ENCODE results near the gene EHMT2.
"Not testable (repeated sequence)": the region's sequence is repeated elsewhere in the genome, so short reads cannot be mapped to it uniquely, and the experiment has no call there.

Gene EHMT2

DNA sequence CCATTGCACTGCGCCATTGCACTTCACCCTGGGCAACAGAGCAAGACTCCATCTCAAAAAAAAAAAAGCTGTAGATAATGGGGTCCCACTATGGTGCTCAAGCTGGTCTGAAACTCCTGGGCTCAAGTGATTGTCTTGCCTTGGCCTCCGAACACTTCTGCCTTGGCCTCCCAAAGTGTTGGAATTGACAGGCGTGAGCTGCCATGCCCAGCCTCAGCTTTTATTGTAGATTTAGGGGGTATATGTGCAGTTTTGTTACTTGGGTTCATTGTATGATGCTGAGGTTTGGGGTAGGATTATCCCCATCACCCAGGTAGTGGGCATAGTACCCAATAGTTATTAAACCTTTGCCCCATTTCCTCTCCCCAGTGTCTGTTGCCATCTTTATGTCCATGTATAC lies 58.5 kb downstream of the EHMT2 start:
- DNase-seq (ENCODE audit: low read depth in 2 of 2): no peak

DNA sequence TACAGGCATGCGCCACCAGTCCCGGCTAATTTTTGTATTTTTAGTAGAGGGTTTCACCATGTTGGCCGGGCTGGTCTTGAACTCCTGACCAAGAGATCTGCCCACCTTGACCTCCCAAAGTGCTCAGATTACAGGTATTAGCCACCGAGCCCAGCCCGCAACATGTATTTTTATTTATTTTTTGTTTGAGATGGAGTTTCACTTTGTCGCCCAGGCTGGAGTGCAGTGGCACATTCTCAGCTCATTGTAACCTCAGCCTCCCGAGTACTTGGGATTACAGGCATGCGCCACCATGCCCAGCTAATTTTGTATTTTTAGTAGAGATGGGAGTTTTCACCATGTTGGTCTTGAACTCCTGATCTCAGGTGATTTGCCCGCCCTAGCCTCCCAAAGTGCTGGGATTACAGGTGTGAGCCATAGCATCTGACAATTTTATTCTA lies 59.4 kb downstream of the EHMT2 start:
- not testable (repeated sequence) for DNase-seq (ENCODE audit: low read depth in 2 of 2)

DNA sequence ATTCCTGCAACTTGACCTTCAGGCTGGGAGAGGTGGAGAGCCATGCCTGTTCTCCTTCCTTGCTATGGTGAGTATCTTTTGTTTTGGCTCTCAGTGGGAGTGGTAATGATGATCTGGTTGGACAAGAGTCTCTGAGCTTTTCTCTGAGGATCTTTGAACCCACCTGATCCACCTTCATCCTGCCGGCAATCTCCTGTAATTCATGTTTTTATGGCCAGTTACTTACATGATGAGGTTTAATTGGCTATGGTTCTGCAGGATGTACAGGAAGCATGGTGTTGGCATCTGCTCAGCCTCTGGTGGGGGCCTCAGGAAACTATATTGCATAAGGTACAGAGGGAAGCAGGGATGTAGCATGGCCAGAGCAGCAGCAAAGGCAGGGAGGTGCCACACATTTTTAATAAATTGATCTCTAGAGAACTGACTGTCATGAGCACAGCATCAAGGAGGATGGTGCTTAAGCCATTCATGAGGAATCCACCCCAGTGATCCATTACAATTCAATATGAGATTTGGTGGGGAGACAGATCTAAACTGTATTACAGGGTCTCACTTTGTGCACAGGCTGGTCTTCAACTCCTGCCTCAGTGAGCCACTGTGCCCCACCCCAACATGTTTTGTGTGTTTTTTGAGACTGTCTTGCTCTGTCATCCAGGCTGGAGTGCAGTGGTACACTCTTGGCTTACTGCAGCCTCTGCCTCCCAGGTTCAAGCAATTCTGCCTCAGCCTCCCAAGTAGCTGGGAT lies 60.0 kb downstream of the EHMT2 start:
- no peak for DNase-seq (ENCODE audit: low read depth in 2 of 2)

DNA sequence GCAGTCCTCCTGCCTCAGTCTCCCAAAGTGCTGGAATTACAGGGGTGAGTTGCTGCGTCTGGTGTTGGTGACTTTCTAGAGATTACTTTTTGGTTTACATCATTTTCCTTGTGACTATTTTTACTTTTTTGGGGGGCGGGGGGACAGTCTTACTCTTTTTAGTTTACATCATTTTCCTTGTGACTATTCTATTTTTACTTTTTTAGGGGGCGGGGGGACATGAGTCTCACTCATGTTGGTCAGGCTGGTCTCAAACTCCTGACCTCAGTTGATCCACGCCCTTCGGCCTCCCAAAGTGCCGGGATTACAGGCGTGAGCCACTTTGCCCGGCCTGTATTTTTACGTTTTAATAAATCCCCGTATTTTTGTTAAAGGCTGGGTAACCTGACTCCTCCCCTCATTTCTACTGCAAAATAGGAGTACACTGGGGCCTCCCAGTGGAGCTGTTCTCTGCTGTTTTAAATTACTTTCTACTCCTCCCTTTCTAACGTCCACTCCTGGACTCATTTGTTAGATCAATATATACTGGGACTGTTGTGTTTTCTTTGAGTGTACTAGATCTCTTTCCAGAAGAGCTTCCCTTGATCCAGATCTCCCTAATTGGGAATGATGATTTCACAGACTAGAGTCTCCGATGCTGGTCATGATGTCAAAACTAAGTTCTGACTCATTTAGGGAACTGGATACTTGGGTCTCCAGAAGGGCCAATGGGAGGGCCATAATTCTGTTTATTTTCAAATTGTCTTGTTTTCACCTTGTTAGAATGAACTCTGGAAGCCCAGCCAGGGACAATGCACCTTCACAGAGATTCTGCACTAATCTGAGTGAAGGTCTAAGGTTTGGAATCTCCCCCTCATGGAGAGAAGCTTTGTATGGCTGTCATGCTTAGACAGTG lies 60.8 kb downstream of the EHMT2 start:
- no peak for DNase-seq (ENCODE audit: low read depth in 2 of 2)

DNA sequence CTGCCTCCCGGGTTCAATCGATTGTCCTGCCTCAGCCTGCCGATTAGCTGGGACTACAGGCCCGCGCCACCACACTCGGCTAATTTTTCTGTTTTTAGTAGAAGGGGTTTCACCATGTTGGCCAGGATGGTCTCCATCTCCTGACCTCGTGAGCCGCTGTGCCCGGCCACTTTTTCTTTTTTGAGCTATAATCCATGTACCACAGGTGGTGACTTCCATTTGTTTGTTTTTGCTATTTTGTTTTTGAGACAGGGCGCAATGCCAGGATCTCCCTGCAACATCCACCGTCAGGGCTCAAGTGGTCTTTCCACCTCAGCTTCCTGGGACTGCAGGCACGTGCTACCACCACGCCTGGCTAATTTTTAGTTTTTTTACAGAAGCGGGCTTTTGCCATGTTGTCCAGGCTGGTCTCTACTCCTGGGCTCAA lies 61.4 kb downstream of the EHMT2 start:
- DNase-seq (ENCODE audit: low read depth in 2 of 2): no peak

DNA sequence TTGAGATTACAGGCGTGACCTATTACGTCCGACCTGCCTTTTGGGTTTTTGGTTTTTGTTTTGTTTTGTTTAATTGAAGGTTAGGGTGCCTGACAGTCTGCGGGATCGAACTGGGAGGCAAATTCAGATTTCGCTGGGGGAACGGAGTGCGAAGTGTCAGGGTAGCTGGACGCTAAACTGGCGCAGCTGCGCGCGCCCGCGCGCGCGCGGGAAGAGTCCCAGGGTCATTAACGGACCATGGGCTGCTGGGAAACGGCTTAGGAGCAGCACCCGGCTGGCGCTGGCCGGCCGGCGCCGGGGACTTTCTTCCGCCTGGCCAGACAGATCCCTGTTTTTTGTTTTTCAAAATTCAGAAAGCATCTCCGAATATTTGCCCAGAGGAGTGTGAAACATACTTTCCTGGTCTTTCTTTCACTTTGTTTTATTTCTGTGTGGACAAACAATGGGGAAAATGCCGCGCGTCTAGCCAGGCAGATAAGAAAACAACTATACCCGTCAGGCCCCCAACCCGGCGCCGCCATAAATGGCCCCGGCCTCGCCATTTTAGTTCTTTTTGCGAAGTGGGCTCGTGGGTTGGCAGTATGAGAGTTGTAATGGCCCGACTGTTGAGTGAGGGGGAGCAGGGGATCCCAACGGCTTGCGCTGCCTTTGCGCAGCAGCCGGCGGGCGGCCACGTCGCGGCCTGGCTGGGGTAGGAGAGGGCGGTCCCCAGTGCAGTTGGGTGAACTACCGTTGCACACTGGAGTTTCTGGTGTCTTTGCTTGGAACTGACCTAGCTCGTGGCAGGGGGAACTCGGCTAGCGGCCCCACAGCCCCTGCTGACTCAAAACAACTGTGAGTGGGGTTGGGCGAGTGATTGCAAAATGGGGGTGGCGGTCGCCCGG lies 62.9 kb downstream of the EHMT2 start:
- peak; percentile 62 to 69 for DNase-seq (ENCODE audit: low read depth in 2 of 2)

DNA sequence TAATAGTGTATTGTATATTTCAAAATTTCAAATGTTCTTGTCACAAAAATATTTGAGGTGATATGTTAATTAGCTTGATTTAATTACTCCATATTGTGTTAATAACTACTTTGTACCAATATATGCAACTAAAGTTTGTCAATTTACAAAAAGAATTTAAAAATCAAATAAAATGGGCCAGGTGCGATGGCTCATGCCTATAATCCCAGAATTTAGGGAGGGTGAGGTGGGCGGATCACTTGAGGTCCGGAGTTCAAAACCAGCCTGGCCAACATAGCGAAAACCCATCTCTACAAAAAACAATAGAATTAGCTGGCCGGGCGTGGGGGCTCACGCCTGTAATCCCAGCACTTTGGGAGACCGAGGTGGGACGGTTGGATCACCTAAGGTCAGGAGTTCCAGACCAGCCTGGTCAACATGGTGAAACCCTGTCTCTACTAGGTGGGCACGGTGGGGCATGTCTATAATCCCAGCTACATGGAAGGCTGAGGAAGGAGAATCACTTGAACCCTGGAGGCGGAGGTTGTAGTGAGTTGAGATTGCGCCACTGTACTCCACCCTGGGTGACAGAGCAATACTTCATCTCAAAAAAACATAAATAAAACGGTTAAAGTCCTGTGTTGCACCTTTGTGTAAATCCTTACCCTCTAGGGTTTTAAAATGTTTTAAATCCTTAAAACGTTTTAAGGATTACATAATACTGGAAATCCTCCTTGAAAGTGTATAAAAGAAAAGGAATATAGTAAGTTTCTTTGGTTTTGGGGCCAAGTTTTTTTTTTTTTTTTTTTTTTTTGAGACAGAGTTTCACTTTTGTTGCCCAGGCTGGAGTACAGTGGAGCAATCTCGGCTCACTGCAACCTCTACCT lies 65.9 kb downstream of the EHMT2 start:
- no peak for DNase-seq (ENCODE audit: low read depth in 2 of 2)

DNA sequence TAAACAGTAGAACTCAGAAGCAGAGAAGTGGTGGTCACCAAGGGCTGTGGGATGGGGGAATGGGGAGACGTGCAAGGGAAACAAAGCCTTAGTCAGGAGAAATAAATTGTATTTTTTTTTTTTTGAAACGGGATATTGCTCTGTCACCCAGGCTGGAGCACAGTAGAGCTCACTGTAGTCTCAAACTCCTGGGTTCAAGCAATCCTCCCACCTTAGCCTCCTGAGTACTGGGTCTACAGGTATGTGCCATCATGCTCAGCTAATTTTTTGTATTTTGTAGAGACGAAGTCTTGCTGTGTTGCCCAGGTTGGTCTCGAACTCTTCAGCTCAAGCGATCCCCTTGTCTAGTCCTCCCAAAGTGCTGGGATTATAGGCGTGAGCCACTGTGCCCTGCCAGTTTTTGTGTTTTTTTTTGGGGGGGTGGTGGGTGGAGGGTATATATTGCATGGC lies 66.6 kb downstream of the EHMT2 start:
- no peak for DNase-seq (ENCODE audit: low read depth in 2 of 2)
